HG03025 (cell line): ENCODE measurements around the gene SLC4A11.
"Not testable (repeated sequence)": the region's sequence is repeated elsewhere in the genome, so short reads cannot be mapped to it uniquely, and the experiment has no call there.

ENCODE experiments used
- ATAC-seq: cut with Tn5 transposase; IDR thresholded peaks from one replicate; pipeline ENCODE4 v1.9.1; 2021; ENCODE audit warnings: mild to moderate bottlenecking, moderate library complexity; ENCODE audit not compliant: unreplicated experiment, low FRiP score

Gene SLC4A11

GRCh38 chr20:3229158-3229557 lies 9.8 kb downstream of the SLC4A11 start:
- no peak for ATAC-seq

GRCh38 chr20:3228750-3229032 lies 10.3 kb downstream of the SLC4A11 start:
- ATAC-seq, result no peak

GRCh38 chr20:3227936-3228749 lies 10.8 kb downstream of the SLC4A11 start:
- ATAC-seq, result no peak

- ATAC-seq, result no peak
These were observed 11.5 kb downstream of the SLC4A11 start for GRCh38 chr20:3227506-3227905.

GRCh38 chr20:3226864-3227263 lies 12.1 kb downstream of the SLC4A11 start:
- ATAC-seq, result no peak

- no peak for ATAC-seq
These were observed 12.9 kb downstream of the SLC4A11 start for GRCh38 chr20:3226093-3226492.

GRCh38 chr20:3224681-3225421 lies 14.1 kb downstream of the SLC4A11 start:
- no peak for ATAC-seq

- no peak for ATAC-seq
These were observed 14.9 kb downstream of the SLC4A11 start for GRCh38 chr20:3223994-3224680.

- no peak for ATAC-seq
These were observed 15.4 kb downstream of the SLC4A11 start for GRCh38 chr20:3223651-3223993.

- no peak for ATAC-seq
These were observed 16.1 kb downstream of the SLC4A11 start for GRCh38 chr20:3222635-3223600.

- no peak for ATAC-seq
These were observed 17.4 kb downstream of the SLC4A11 start for GRCh38 chr20:3221398-3222226.

- no peak for ATAC-seq
These were observed 20.5 kb downstream of the SLC4A11 start for GRCh38 chr20:3218307-3218988.

GRCh38 chr20:3215359-3215917 lies 23.6 kb downstream of the SLC4A11 start:
- not testable (repeated sequence) for ATAC-seq

GRCh38 chr20:3213226-3213625 lies 25.8 kb downstream of the SLC4A11 start:
- ATAC-seq, result no peak

- no peak for ATAC-seq
These were observed 28.6 kb downstream of the SLC4A11 start for GRCh38 chr20:3210346-3210745.

GRCh38 chr20:3209946-3210317 lies 29.1 kb downstream of the SLC4A11 start:
- no peak for ATAC-seq

- no peak for ATAC-seq
These were observed 29.6 kb downstream of the SLC4A11 start, which contains the start of gene ITPA for GRCh38 chr20:3209257-3209945. Gene ITPA (plus strand): TSS chr20:3209498. CDS start chr20:3209552, 54 bp downstream.

- ATAC-seq, result no peak
These were observed 30.2 kb downstream of the SLC4A11 start for GRCh38 chr20:3208786-3209256.
